WTC11 (cell line): Measurements from ENCODE around the gene MCF2L2.

Source experiments
- ETV6 ChIP-seq: sonication (generic); formaldehyde crosslinking; IDR thresholded peaks from 2 replicates; pipeline ENCODE4 v1.8.1; 2022; ENCODE audit warnings: mild to moderate bottlenecking, missing genetic modification reagents
- HMGA2 ChIP-seq: fragments of 250-450 bp; sonication (Bioruptor Pico); IDR thresholded peaks from 2 replicates; pipeline ENCODE4 v1.4.0; 2021; ENCODE audit warnings: mild to moderate bottlenecking, moderate library complexity
- NR1H2 ChIP-seq: sonication (generic); formaldehyde crosslinking; IDR thresholded peaks from 2 replicates; pipeline ENCODE4 v1.9.0; 2021; ENCODE audit warnings: mild to moderate bottlenecking, moderate library complexity, missing genetic modification reagents
- OVOL2 ChIP-seq: fragments of 250-450 bp; sonication (Bioruptor Pico); IDR thresholded peaks from 2 replicates; pipeline ENCODE4 v1.9.0; 2021; ENCODE audit warnings: mild to moderate bottlenecking, borderline replicate concordance
- ZBTB21 ChIP-seq: sonication (generic); formaldehyde crosslinking; IDR thresholded peaks from 2 replicates; pipeline ENCODE4 v1.8.1; 2023; ENCODE audit warnings: mild to moderate bottlenecking, missing genetic modification reagents, borderline replicate concordance
- ZNF232 ChIP-seq: sonication (generic); formaldehyde crosslinking; IDR thresholded peaks from 2 replicates; pipeline ENCODE4 v1.8.0; 2022; ENCODE audit warnings: mild to moderate bottlenecking, missing genetic modification reagents
- ZNF396 ChIP-seq: fragments of 250-450 bp; sonication (Bioruptor Pico); IDR thresholded peaks from 2 replicates; pipeline ENCODE4 v1.8.0; 2021; ENCODE audit warnings: mild to moderate bottlenecking, moderate library complexity, borderline replicate concordance
- TF ChIP-seq, protein P1 (sequence below): sonication (generic); formaldehyde crosslinking; IDR thresholded peaks from 2 replicates; pipeline ENCODE4 v1.8.0; 2023; ENCODE audit warnings: missing genetic modification reagents
- TF ChIP-seq, protein P2 (sequence below): fragments of 200-600 bp; IDR thresholded peaks from 2 replicates; pipeline ENCODE4 v1.8.0; 2022; ENCODE audit warnings: antibody characterized with exemption
- TF ChIP-seq, protein P3 (sequence below): sonication (generic); formaldehyde crosslinking; conservative IDR thresholded peaks from 2 replicates; pipeline ENCODE4 v1.8.1; 2022; ENCODE audit warnings: mild to moderate bottlenecking, missing genetic modification reagents
- TF ChIP-seq, protein P4 (sequence below): sonication (generic); formaldehyde crosslinking; IDR thresholded peaks from 2 replicates; pipeline ENCODE4 v1.8.0; 2023; ENCODE audit warnings: missing genetic modification reagents, mild to moderate bottlenecking, borderline replicate concordance
- TF ChIP-seq, protein P5 (sequence below): sonication (generic); formaldehyde crosslinking; IDR thresholded peaks from 2 replicates; pipeline ENCODE4 v1.8.0; 2022; ENCODE audit warnings: mild to moderate bottlenecking, missing genetic modification reagents

DNA sequence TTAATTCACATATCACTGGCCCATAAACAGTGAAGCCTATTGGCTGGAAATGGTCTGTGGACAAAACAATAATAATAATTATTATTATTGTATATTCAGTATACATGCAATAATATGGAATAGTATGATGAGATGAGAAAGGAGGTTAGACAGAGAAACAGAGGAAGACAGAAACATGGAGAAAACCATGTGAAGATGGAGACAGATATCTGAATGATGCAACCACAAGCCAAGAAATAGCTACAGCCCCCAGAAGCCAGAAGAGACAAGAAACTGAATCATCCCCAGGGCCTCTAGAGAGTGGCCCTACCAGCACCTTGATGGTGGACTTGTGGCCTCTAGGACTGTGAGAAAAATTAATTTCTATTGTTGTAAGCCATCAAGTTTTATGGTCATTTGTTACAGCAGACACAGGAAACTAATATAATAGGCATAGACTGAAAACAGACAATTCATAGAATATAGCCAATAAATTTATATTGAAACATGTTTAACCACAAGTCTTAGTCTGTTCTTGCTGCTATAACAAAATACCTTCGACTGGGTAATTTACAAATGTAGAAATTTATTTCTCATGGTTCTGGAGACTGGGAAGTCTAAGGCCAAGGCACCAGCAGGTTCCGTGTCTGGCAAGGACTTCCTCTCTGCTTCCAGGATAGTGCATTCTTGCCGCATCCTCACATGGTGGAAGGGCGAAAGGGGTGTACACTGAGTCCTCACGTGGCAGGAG, 31.6 kb downstream of the MCF2L2 start:
- TF ChIP-seq, protein P1, sequence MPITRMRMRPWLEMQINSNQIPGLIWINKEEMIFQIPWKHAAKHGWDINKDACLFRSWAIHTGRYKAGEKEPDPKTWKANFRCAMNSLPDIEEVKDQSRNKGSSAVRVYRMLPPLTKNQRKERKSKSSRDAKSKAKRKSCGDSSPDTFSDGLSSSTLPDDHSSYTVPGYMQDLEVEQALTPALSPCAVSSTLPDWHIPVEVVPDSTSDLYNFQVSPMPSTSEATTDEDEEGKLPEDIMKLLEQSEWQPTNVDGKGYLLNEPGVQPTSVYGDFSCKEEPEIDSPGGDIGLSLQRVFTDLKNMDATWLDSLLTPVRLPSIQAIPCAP (CRISPR knock-in tag) = no peak
- TF ChIP-seq NR1H2 (CRISPR knock-in tag) = no peak
- TF ChIP-seq ZNF232 = no peak
- TF ChIP-seq, protein P2, sequence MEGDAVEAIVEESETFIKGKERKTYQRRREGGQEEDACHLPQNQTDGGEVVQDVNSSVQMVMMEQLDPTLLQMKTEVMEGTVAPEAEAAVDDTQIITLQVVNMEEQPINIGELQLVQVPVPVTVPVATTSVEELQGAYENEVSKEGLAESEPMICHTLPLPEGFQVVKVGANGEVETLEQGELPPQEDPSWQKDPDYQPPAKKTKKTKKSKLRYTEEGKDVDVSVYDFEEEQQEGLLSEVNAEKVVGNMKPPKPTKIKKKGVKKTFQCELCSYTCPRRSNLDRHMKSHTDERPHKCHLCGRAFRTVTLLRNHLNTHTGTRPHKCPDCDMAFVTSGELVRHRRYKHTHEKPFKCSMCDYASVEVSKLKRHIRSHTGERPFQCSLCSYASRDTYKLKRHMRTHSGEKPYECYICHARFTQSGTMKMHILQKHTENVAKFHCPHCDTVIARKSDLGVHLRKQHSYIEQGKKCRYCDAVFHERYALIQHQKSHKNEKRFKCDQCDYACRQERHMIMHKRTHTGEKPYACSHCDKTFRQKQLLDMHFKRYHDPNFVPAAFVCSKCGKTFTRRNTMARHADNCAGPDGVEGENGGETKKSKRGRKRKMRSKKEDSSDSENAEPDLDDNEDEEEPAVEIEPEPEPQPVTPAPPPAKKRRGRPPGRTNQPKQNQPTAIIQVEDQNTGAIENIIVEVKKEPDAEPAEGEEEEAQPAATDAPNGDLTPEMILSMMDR = no peak
- no peak for TF ChIP-seq HMGA2 (CRISPR knock-in tag)
- TF ChIP-seq, protein P3, sequence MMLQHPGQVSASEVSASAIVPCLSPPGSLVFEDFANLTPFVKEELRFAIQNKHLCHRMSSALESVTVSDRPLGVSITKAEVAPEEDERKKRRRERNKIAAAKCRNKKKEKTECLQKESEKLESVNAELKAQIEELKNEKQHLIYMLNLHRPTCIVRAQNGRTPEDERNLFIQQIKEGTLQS (CRISPR knock-in tag) = no peak
- no peak for TF ChIP-seq OVOL2
- no peak for TF ChIP-seq ZNF396 (CRISPR knock-in tag)
- no peak for TF ChIP-seq ZBTB21
- TF ChIP-seq, protein P4, sequence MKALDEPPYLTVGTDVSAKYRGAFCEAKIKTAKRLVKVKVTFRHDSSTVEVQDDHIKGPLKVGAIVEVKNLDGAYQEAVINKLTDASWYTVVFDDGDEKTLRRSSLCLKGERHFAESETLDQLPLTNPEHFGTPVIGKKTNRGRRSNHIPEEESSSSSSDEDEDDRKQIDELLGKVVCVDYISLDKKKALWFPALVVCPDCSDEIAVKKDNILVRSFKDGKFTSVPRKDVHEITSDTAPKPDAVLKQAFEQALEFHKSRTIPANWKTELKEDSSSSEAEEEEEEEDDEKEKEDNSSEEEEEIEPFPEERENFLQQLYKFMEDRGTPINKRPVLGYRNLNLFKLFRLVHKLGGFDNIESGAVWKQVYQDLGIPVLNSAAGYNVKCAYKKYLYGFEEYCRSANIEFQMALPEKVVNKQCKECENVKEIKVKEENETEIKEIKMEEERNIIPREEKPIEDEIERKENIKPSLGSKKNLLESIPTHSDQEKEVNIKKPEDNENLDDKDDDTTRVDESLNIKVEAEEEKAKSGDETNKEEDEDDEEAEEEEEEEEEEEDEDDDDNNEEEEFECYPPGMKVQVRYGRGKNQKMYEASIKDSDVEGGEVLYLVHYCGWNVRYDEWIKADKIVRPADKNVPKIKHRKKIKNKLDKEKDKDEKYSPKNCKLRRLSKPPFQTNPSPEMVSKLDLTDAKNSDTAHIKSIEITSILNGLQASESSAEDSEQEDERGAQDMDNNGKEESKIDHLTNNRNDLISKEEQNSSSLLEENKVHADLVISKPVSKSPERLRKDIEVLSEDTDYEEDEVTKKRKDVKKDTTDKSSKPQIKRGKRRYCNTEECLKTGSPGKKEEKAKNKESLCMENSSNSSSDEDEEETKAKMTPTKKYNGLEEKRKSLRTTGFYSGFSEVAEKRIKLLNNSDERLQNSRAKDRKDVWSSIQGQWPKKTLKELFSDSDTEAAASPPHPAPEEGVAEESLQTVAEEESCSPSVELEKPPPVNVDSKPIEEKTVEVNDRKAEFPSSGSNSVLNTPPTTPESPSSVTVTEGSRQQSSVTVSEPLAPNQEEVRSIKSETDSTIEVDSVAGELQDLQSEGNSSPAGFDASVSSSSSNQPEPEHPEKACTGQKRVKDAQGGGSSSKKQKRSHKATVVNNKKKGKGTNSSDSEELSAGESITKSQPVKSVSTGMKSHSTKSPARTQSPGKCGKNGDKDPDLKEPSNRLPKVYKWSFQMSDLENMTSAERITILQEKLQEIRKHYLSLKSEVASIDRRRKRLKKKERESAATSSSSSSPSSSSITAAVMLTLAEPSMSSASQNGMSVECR (CRISPR knock-in tag) = no peak
- TF ChIP-seq, protein P5, sequence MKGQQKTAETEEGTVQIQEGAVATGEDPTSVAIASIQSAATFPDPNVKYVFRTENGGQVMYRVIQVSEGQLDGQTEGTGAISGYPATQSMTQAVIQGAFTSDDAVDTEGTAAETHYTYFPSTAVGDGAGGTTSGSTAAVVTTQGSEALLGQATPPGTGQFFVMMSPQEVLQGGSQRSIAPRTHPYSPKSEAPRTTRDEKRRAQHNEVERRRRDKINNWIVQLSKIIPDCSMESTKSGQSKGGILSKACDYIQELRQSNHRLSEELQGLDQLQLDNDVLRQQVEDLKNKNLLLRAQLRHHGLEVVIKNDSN (CRISPR knock-in tag) = no peak
- TF ChIP-seq ETV6 (CRISPR knock-in tag) = no peak
